Breast epithelium (tissue), 4 donors: ENCODE data around the gene TSKS. TPM values are rescaled to one million over a fixed set of nuclear protein-coding genes. Genes with fewer than 3 reads are reported as not detected.
A peak's percentile ranks its signal among the peaks of the same experiment; 100 is the strongest.
"Not testable (repeated sequence)": the region's sequence is repeated elsewhere in the genome, so short reads cannot be mapped to it uniquely, and the experiment has no call there.

Source experiments
- DNase-seq, 2 donors: peaks; one replicate each; pipeline ENCODE4 v3.0.0-alpha.2; 2019; ENCODE audit warnings: low spot score in 2 of 2
- H3K27ac ChIP-seq, 2 donors: fragments of 200-600 bp; sonication (generic) in 1 of 2; one replicate each; pipeline ENCODE4 v1.5.1; 2016 to 2019; ENCODE audit warnings: mild to moderate bottlenecking in 1 of 2
- H3K27me3 ChIP-seq, 2 donors: fragments of 200-600 bp; sonication (generic) in 1 of 2; one replicate each; pipeline versions ENCODE4 v1.5.1 to v1.6.0; 2017 to 2019; ENCODE audit warnings: control low read depth in 1 of 2, mild to moderate bottlenecking in 1 of 2
- H3K36me3 ChIP-seq: fragments of 200-600 bp; one replicate; pipeline ENCODE4 v1.5.1; 2019
- H3K4me1 ChIP-seq, 2 donors: fragments of 200-600 bp; sonication (generic); one replicate each; pipeline ENCODE4 v1.5.1; 2016 to 2019; ENCODE audit warnings: control low read depth in 1 of 2
- H3K4me3 ChIP-seq, 3 donors: fragments of 200-600 bp; sonication (generic); 1 replicate in 2 of 3; 2 replicates in 1 of 3; pipeline ENCODE4 v1.5.1; 2016 to 2019; ENCODE audit warnings: mild to moderate bottlenecking in 3 of 3, moderate library complexity in 2 of 3
- H3K9me3 ChIP-seq, 2 donors: fragments of 200-600 bp; sonication (generic) in 1 of 2; one replicate each; pipeline ENCODE4 v1.5.1; 2016 to 2019; ENCODE audit warnings: control low read depth in 1 of 2
- POLR2A ChIP-seq: fragments of 450-650 bp; IDR thresholded peaks from one replicate; pipeline ENCODE4 v1.6.1; 2016; ENCODE audit warnings: antibody characterized with exemption, mild to moderate bottlenecking, moderate library complexity
- POLR2AphosphoS5 ChIP-seq, 3 donors: sonication (generic); formaldehyde crosslinking; IDR thresholded peaks; one replicate each; pipeline ENCODE4 v1.6.1; 2017; ENCODE audit warnings: antibody characterized with exemption in 3 of 3
- intact Hi-C: fragments of 100-400 bp; cut with DNase I; formaldehyde crosslinking; loops from one replicate; pipeline ENCODE4 v1.15.1; 2023; ENCODE audit warnings: low total_unique reads
- total RNA-seq, 3 donors: library from RNA; depleted of rRNA; stranded (reverse); fragments of >200 nt; gene quantifications; one replicate each; pipeline ENCODE4 v1.1.0, GENCODE V29; 2016
- TF ChIP-seq, protein P1 (sequence below), 3 donors: fragments of 450-650 bp; IDR thresholded peaks; one replicate each; pipeline ENCODE4 v1.5.1; 2016 to 2017; ENCODE audit warnings: antibody characterized with exemption in 3 of 3, mild to moderate bottlenecking in 3 of 3, moderate library complexity in 3 of 3

TSKS gene
- total RNA-seq, 3 donors from 2014 or later: 0.33 to 0.96 TPM; not detected in 1

DNA sequence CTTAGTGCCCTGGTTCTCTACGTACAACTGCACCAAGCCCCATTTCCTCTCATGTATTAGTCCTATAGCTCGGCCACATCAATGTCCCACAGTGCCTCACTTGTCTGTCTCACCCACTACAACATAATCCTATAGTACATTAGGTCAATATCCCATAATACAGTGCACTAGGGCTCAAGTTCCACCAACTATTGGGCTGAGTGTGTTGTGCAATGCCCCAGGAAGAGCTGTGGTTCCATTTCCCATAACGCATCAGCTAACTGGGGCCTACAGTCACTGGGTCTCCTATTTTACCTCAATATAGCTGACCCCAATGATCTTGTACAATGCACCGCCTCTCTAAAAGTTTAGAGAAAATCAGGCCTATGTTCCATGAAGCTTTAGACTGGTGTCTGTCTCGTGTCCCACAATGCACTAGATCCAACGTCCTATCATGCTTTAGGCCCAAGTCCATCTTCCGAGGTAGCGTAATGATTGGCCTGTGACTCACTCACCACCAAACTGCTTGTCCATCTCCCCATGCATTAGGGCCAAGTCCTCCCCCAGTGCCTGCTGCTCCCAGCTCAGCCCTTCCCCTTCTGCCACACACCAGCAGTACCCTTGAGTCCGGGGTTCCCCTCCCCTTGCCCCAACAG, 21.8 kb downstream of the TSKS start:
- TF ChIP-seq POLR2A (no peak), POLR2AphosphoS5 (IDR thresholded peaks at IDR 0.05) (no peak)
- TF ChIP-seq, protein P1, sequence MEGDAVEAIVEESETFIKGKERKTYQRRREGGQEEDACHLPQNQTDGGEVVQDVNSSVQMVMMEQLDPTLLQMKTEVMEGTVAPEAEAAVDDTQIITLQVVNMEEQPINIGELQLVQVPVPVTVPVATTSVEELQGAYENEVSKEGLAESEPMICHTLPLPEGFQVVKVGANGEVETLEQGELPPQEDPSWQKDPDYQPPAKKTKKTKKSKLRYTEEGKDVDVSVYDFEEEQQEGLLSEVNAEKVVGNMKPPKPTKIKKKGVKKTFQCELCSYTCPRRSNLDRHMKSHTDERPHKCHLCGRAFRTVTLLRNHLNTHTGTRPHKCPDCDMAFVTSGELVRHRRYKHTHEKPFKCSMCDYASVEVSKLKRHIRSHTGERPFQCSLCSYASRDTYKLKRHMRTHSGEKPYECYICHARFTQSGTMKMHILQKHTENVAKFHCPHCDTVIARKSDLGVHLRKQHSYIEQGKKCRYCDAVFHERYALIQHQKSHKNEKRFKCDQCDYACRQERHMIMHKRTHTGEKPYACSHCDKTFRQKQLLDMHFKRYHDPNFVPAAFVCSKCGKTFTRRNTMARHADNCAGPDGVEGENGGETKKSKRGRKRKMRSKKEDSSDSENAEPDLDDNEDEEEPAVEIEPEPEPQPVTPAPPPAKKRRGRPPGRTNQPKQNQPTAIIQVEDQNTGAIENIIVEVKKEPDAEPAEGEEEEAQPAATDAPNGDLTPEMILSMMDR (IDR thresholded peaks at IDR 0.05): no peak
- intact Hi-C loops: no loop called here
- H3K27me3 ChIP-seq: no peaks in the 10 kb centered on the region
- no peak overlapping the region for H3K4me3 ChIP-seq
- no peak overlapping the region for H3K27ac ChIP-seq
- no peaks in the 10 kb centered on the region for H3K9me3 ChIP-seq
- DNase-seq: no peak
- no peaks in the 10 kb centered on the region for H3K36me3 ChIP-seq
- no peaks in the 10 kb centered on the region for H3K4me1 ChIP-seq

DNA sequence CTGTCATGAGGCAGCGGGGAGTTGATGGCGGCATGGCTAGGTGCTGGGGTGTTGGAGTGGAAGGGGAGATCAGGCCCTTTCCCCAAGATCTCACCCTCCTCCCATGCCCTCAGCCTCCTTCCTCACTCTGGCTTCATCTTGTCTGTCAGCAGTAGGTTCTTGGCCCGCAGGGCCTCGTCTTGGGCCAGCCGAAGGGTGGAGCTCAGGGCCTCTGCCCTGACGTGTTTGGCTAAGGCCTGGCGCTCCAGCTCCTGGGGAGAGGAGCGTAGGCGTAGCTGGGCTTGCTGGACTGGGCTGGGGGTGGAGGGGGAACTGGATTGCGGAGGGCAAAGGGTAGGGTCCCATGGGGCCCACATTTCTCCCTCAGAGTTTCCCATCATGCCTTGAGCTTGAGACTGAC, 23.2 kb downstream of the TSKS start:
- Histone ChIP-seq H3K9me3 (no peaks in the 10 kb centered on the region), H3K36me3 (no peaks in the 10 kb centered on the region), H3K27ac (no peak overlapping the region), H3K4me3 (no peak overlapping the region), H3K27me3 (no peaks in the 10 kb centered on the region), H3K4me1 (no peaks in the 10 kb centered on the region)
- no peak for DNase-seq
- intact Hi-C loops: no loop called here
- no peak for TF ChIP-seq POLR2AphosphoS5 (IDR thresholded peaks at IDR 0.05)

DNA sequence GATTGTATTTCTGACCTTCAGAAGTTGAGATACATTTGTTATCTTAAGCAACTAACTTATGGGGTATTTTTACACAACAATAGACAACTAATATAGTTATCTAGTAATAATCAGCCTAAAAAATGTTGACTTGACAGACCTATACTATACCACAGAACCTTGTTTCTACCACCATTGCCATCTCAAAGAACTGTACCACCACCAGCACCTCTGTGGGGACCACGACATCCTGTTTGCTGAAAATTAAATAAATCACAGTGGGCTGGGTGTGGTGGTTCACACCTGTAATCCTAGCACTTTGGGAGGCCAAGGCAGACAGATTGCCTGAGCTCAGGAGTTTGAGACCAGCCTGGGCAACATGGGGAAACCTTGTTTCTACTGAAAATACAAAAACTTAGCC, 24.0 kb downstream of the TSKS start:
- H3K4me1 ChIP-seq: no peaks in the 10 kb centered on the region
- no peaks in the 10 kb centered on the region for H3K36me3 ChIP-seq
- no peaks in the 10 kb centered on the region for H3K27me3 ChIP-seq
- no peak for DNase-seq
- no peak overlapping the region for H3K27ac ChIP-seq
- H3K4me3 ChIP-seq: no peak overlapping the region
- no peak for TF ChIP-seq POLR2A
- H3K9me3 ChIP-seq: no peaks in the 10 kb centered on the region
- intact Hi-C loops: no loop called here

DNA sequence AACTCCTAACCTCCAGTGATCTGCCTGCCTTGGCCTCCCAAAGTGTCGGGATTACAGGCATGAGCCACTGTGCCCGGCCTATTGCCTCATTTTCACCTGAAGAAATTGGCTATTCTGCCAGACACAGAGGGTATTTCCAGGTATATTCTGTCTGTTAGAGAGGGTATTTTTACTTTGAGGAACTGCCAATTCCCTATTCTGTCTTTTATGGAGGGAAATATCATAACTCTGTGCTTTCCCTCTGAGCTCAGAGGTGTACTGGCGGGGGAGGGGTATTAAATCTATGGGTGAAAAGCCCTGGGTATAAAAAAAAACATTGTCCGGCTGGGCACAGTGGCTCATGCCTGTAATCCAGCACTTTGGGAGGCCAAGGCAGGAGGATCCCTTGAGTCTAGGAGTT, 24.8 kb downstream of the TSKS start:
- TF ChIP-seq, protein P1 (IDR thresholded peaks at IDR 0.05): no peak
- no peak for TF ChIP-seq POLR2AphosphoS5 (IDR thresholded peaks at IDR 0.05)
- no peak for TF ChIP-seq POLR2A
- no peaks in the 10 kb centered on the region for H3K36me3 ChIP-seq
- H3K9me3 ChIP-seq: no peaks in the 10 kb centered on the region
- intact Hi-C loops: no loop called here
- H3K4me3 ChIP-seq: no peak overlapping the region
- no peaks in the 10 kb centered on the region for H3K27me3 ChIP-seq
- no peaks in the 10 kb centered on the region for H3K4me1 ChIP-seq
- no peak for DNase-seq
- H3K27ac ChIP-seq: no peak overlapping the region

DNA sequence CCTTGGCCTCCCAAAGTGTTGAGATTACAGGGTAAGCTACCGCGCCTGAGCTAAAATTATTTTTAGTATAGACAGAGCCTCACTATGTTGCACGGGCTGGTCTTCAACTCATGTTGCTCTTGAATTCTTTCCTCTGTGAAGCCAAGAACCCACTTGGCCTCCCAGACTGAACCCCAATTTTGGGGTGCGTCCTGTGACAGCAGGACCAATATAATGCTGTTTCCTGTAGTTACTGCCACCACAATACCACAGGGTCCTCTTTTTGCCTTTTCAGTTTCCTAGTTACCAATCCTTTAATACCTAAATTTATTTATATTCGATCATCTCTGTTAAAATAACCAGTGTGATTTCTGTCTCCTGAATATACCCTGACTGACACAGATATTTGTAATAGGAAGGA, 32.9 kb downstream of the TSKS start:
- no peaks in the 10 kb centered on the region for H3K4me1 ChIP-seq
- TF ChIP-seq, protein P1 (IDR thresholded peaks at IDR 0.05): no peak
- TF ChIP-seq POLR2AphosphoS5 (IDR thresholded peaks at IDR 0.05) (no peak), POLR2A (no peak)
- no peaks in the 10 kb centered on the region for H3K36me3 ChIP-seq
- H3K9me3 ChIP-seq: no peaks in the 10 kb centered on the region
- H3K27me3 ChIP-seq: no peaks in the 10 kb centered on the region
- H3K4me3 ChIP-seq: no peak overlapping the region
- H3K27ac ChIP-seq: no peak overlapping the region
- intact Hi-C loops: no loop called here
- no peak for DNase-seq

DNA sequence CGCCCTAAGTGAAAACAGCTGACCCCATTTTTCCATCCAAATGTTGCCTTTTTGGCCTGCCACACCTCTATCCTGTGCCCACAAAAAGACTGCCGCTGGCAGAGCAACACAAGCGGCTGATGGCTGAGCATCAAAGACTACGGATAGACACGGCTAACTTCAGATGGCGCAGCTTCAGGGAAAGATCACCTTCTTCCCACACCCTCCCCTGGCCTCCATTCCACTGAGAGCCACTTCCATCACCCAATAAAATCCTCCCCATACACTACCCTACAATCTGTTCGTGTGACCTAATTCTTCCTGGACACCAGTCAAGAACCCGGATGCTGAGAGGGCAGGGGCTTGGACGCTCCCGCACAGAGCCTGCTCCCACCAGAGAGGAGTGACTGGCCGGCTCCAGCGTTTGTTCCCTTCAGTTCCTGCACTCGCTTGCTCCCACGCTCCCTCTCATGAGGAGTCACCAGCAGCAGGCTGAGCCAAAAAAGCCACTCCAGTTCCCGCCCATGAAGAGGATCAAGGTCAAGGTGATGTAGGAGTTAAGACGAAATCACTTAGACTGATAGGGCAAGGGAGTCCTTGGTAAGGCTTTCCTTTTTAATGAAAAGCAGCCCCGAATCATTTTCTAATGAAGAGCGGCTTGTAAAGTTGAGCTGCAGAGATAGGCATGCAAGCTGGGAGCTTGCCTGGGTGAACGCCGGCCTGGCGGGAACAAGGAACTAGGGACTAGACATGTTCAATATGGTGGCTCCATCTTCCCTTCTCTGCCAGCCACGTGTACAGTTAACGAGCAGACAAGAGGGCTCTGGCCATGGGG, 35.7 kb downstream of the TSKS start:
- intact Hi-C loops: no loop called here
- Histone ChIP-seq H3K36me3 (no peaks in the 10 kb centered on the region), H3K27ac (peak overlapping the region in 1 of 2 donors; percentile 83), H3K27me3 (no peaks in the 10 kb centered on the region), H3K9me3 (no peaks in the 10 kb centered on the region), H3K4me3 (peak overlapping the region in 1 of 3 donors; percentile 39), H3K4me1 (no peaks in the 10 kb centered on the region)
- TF ChIP-seq POLR2A (no peak), POLR2AphosphoS5 (IDR thresholded peaks at IDR 0.05) (no peak)
- TF ChIP-seq, protein P1 (IDR thresholded peaks at IDR 0.05): no peak
- no peak for DNase-seq

DNA sequence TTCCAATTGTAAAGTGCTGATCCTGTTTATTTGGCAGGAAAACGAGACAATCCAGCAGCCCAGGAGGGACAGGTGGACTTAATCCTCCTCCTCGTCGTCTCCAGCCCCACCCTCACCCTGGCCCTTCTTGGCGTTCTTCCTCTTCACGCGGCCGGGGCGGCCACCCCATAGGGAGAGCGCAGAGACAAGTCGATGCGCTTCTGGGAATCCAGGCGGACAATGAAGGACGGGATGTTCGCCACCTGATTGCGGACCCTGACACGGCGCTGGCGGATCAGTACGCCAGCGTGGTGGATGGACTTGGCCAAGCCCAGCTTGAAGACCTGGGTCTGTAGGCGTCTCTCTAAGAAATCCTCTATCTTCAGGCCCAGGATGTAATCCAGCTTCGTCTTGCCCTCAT, 43.7 kb downstream of the TSKS start:
- DNase-seq, H3K4me3 ChIP-seq, H3K4me1 ChIP-seq, H3K27ac ChIP-seq, H3K9me3 ChIP-seq, H3K36me3 ChIP-seq, H3K27me3 ChIP-seq, intact Hi-C loops: not testable (repeated sequence)
